ENCODE results near the gene STARD13. TPM values are rescaled to one million over a fixed set of nuclear protein-coding genes. Genes with fewer than 3 reads are reported as not detected.
"Not testable (repeated sequence)": the region's sequence is repeated elsewhere in the genome, so short reads cannot be mapped to it uniquely, and the experiment has no call there.

STARD13 gene
- total and polyA plus RNA-seq, 2 donors from 2014 or later: 5.1 to 37.2 TPM

GRCh38 chr13:33244210-33244906 is 41.2 kb downstream of the STARD13 start:
- FAIRE-seq (no peak), DNase-seq (no peak)
- intact Hi-C loops (cut with DNase I): no loop called here
- Histone ChIP-seq H3K9ac (ENCODE audit: low read length in 3 of 3) (no peak overlapping the region), H3K36me3 (ENCODE audit: control insufficient read depth in 2 of 3, insufficient read depth in 3 of 3, low read length in 3 of 3) (peaks cover 0 to 2% (median 0%) of the 10 kb centered on the region in 3 donors), H3K4me3 (ENCODE audit: low read length in 3 of 3) (no peak overlapping the region), H3K27ac (ENCODE audit: low read depth in 2 of 2, low read length in 2 of 2) (no peak overlapping the region), H3K27me3 (ENCODE audit: control insufficient read depth, insufficient read depth, low read length) (no peaks in the 10 kb centered on the region), H3K4me1 (ENCODE audit: control insufficient read depth in 2 of 3, insufficient read depth in 2 of 3, low read depth in 1 of 3, low read length in 3 of 3) (no peaks in the 10 kb centered on the region), H3K9me3 (ENCODE audit: control insufficient read depth in 2 of 3, insufficient read depth in 1 of 3, low read length in 3 of 3) (peaks cover 0 to 5% (median 0%) of the 10 kb centered on the region in 3 donors)
- no peak for TF ChIP-seq CTCF (IDR thresholded peaks at IDR 0.05; ENCODE audit: borderline replicate concordance, extremely low read depth, insufficient read depth)

DNA sequence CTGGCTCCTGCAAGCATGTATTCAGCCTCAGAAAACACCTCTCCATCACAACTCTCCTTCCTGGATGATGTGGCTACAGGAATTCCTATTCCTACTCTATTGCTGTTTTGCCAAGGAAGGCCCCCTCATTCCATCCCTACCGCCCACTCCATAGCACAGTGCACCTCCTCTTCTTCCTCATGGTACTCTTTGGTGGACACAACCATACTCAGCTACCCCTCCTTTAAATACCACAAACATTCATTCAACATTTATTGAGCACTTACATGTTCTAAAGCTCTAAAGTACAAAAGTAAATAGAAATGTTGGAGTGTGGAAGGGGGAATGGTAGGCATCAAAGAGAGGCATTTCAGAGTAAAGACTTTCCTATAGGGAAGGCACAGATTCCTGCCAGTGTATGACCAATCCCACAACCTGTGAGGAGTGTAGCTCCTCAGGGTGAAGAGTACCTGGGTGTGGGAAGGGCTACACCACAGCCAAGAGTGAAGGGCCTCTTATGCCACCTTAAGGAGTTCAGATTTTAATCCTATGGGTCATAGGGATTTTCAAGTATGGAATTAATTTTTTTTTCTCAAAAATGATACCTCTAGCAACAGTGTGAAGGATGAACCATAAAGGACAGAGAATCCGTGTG is 42.5 kb downstream of the STARD13 start:
- H3K4me3 ChIP-seq (ENCODE audit: low read length in 3 of 3): no peak overlapping the region
- FAIRE-seq (no peak), DNase-seq (no peak)
- intact Hi-C loops (cut with DNase I): no loop called here
- no peak overlapping the region for H3K27ac ChIP-seq (ENCODE audit: low read depth in 2 of 2, low read length in 2 of 2)
- TF ChIP-seq CTCF (IDR thresholded peaks at IDR 0.05; ENCODE audit: borderline replicate concordance, extremely low read depth, insufficient read depth): no peak
- no peak overlapping the region for H3K9ac ChIP-seq (ENCODE audit: low read length in 3 of 3)
- no peaks in the 10 kb centered on the region for H3K4me1 ChIP-seq (ENCODE audit: control insufficient read depth in 2 of 3, insufficient read depth in 2 of 3, low read depth in 1 of 3, low read length in 3 of 3)
- peaks cover 0 to 2% (median 0%) of the 10 kb centered on the region in 3 donors for H3K36me3 ChIP-seq (ENCODE audit: control insufficient read depth in 2 of 3, insufficient read depth in 3 of 3, low read length in 3 of 3)
- peaks cover 0 to 5% (median 0%) of the 10 kb centered on the region in 3 donors for H3K9me3 ChIP-seq (ENCODE audit: control insufficient read depth in 2 of 3, insufficient read depth in 1 of 3, low read length in 3 of 3)
- H3K27me3 ChIP-seq (ENCODE audit: control insufficient read depth, insufficient read depth, low read length): no peaks in the 10 kb centered on the region

- H3K27ac ChIP-seq (ENCODE audit: low read depth in 2 of 2, low read length in 2 of 2); H3K27me3 ChIP-seq (ENCODE audit: control insufficient read depth, insufficient read depth, low read length); H3K9ac ChIP-seq (ENCODE audit: low read length in 3 of 3); H3K4me1 ChIP-seq (ENCODE audit: control insufficient read depth in 2 of 3, insufficient read depth in 2 of 3, low read depth in 1 of 3, low read length in 3 of 3); H3K9me3 ChIP-seq (ENCODE audit: control insufficient read depth in 2 of 3, insufficient read depth in 1 of 3, low read length in 3 of 3); intact Hi-C loops (cut with DNase I); H3K36me3 ChIP-seq (ENCODE audit: control insufficient read depth in 2 of 3, insufficient read depth in 3 of 3, low read length in 3 of 3); H3K4me3 ChIP-seq (ENCODE audit: low read length in 3 of 3); DNase-seq; FAIRE-seq: not testable (repeated sequence)
These were observed 43.2 kb downstream of the STARD13 start for GRCh38 chr13:33242372-33242771.

- no peak for FAIRE-seq
- H3K27ac ChIP-seq (ENCODE audit: low read depth in 2 of 2, low read length in 2 of 2): peak overlapping the region in 1 of 2 donors; percentile 32
- intact Hi-C loops (cut with DNase I): no loop called here
These were observed 49.5 kb downstream of the STARD13 start for GRCh38 chr13:33236021-33236420.

More at GRCh38 chr13:33236021-33236420, 49.5 kb downstream of the STARD13 start:
- DNase-seq: no peak
- no peak for TF ChIP-seq CTCF (IDR thresholded peaks at IDR 0.05; ENCODE audit: borderline replicate concordance, extremely low read depth, insufficient read depth)
- Histone ChIP-seq H3K9me3 (ENCODE audit: control insufficient read depth in 2 of 3, insufficient read depth in 1 of 3, low read length in 3 of 3) (peaks cover 0 to 4% (median 0%) of the 10 kb centered on the region in 3 donors), H3K4me1 (ENCODE audit: control insufficient read depth in 2 of 3, insufficient read depth in 2 of 3, low read depth in 1 of 3, low read length in 3 of 3) (peaks cover 0 to 11% (median 4%) of the 10 kb centered on the region in 3 donors), H3K27me3 (ENCODE audit: control insufficient read depth, insufficient read depth, low read length) (no peaks in the 10 kb centered on the region), H3K36me3 (ENCODE audit: control insufficient read depth in 2 of 3, insufficient read depth in 3 of 3, low read length in 3 of 3) (peaks cover 0 to 4% (median 0%) of the 10 kb centered on the region in 3 donors), H3K4me3 (ENCODE audit: low read length in 3 of 3) (no peak overlapping the region), H3K9ac (ENCODE audit: low read length in 3 of 3) (no peak overlapping the region)
